Measurements from ENCODE around the gene PDE3A. TPM values are rescaled to one million over a fixed set of nuclear protein-coding genes. Genes with fewer than 3 reads are reported as not detected.
A peak's percentile ranks its signal among the peaks of the same experiment; 100 is the strongest.

PDE3A gene
- total RNA-seq, 1 experiment from 2014 or later = 0.80 TPM

GRCh38 chr12:20369305-20370013, 1.1 kb downstream of the PDE3A start:
- TF ChIP-seq, protein P1, sequence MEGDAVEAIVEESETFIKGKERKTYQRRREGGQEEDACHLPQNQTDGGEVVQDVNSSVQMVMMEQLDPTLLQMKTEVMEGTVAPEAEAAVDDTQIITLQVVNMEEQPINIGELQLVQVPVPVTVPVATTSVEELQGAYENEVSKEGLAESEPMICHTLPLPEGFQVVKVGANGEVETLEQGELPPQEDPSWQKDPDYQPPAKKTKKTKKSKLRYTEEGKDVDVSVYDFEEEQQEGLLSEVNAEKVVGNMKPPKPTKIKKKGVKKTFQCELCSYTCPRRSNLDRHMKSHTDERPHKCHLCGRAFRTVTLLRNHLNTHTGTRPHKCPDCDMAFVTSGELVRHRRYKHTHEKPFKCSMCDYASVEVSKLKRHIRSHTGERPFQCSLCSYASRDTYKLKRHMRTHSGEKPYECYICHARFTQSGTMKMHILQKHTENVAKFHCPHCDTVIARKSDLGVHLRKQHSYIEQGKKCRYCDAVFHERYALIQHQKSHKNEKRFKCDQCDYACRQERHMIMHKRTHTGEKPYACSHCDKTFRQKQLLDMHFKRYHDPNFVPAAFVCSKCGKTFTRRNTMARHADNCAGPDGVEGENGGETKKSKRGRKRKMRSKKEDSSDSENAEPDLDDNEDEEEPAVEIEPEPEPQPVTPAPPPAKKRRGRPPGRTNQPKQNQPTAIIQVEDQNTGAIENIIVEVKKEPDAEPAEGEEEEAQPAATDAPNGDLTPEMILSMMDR (conservative IDR thresholded peaks at IDR 0.05; ENCODE audit: low read depth, low read length) = no peak
- no peak for TF ChIP-seq EZH2 (IDR thresholded peaks at IDR 0.05; ENCODE audit: borderline replicate concordance, low read depth, low read length, poor library complexity, severe bottlenecking)
- CTCF ChIA-PET = no interaction called here
- POLR2A ChIA-PET (ENCODE audit: low non-redundant PET) = no interaction called here
- intact Hi-C loops (cut with micrococcal nuclease; ENCODE audit: unreplicated experiment) = loop anchor here (10.0 kb wide), 1 partner anchor 795 kb away; no protein-coding TSS in a partner anchor
- peaks cover 60% of the 10 kb centered on the region for H3K27me3 ChIP-seq (replicated peaks; ENCODE audit: insufficient read depth, low read depth, low read length, poor library complexity)
- DNase-seq (ENCODE audit: low spot score) = peak; percentile 49
- peaks cover 4% of the 10 kb centered on the region for H3K4me1 ChIP-seq (ENCODE audit: insufficient read depth, low read length, poor library complexity, severe bottlenecking)
- peak overlapping the region; percentile 55 for H3K4me3 ChIP-seq (ENCODE audit: low read depth, low read length, poor library complexity, severe bottlenecking)
- H3K27ac ChIP-seq (ENCODE audit: low read depth, low read length, poor library complexity, severe bottlenecking) = no peak overlapping the region
- H3K36me3 ChIP-seq (ENCODE audit: insufficient read depth, low read length, poor library complexity, severe bottlenecking) = no peaks in the 10 kb centered on the region
- no peaks in the 10 kb centered on the region for H3K9me3 ChIP-seq (ENCODE audit: low read depth, low read length, poor library complexity, severe bottlenecking)
- no TSS peak for BruUV-seq (replicated peaks)

DNA sequence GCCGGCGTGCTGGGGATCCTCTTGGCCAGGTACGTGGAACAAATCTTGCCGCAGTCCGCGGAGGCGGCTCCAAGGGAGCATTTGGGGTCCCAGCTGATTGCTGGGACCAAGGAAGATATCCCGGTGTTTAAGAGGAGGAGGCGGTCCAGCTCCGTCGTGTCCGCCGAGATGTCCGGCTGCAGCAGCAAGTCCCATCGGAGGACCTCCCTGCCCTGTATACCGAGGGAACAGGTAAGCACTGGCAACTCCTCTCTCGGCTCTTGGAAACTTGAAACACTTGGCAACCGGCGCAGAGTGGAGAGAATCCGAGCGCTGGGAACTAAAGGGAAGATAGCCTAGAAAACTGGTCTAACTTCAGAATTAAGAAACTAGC, 1.7 kb downstream of the PDE3A start:
- no peak for DNase-seq (ENCODE audit: low spot score)
- Histone ChIP-seq H3K9me3 (ENCODE audit: low read depth, low read length, poor library complexity, severe bottlenecking) (no peaks in the 10 kb centered on the region), H3K27ac (ENCODE audit: low read depth, low read length, poor library complexity, severe bottlenecking) (no peak overlapping the region), H3K27me3 (replicated peaks; ENCODE audit: insufficient read depth, low read depth, low read length, poor library complexity) (peaks cover 61% of the 10 kb centered on the region), H3K36me3 (ENCODE audit: insufficient read depth, low read length, poor library complexity, severe bottlenecking) (no peaks in the 10 kb centered on the region), H3K4me3 (ENCODE audit: low read depth, low read length, poor library complexity, severe bottlenecking) (peak overlapping the region; percentile 55), H3K4me1 (ENCODE audit: insufficient read depth, low read length, poor library complexity, severe bottlenecking) (peaks cover 4% of the 10 kb centered on the region)
- TF ChIP-seq, protein P1 (conservative IDR thresholded peaks at IDR 0.05; ENCODE audit: low read depth, low read length) = no peak
- TF ChIP-seq EZH2 (IDR thresholded peaks at IDR 0.05; ENCODE audit: borderline replicate concordance, low read depth, low read length, poor library complexity, severe bottlenecking) = no peak
- intact Hi-C loops (cut with micrococcal nuclease; ENCODE audit: unreplicated experiment) = loop anchor here (10.0 kb wide), 1 partner anchor 795 kb away; no protein-coding TSS in a partner anchor
- ChIA-PET POLR2A (ENCODE audit: low non-redundant PET) (no interaction called here), CTCF (no interaction called here)
- no TSS peak for BruUV-seq (replicated peaks)

GRCh38 chr12:20370866-20371519, 2.7 kb downstream of the PDE3A start:
- Histone ChIP-seq H3K4me1 (ENCODE audit: insufficient read depth, low read length, poor library complexity, severe bottlenecking) (peaks cover 4% of the 10 kb centered on the region), H3K27me3 (replicated peaks; ENCODE audit: insufficient read depth, low read depth, low read length, poor library complexity) (peaks cover 56% of the 10 kb centered on the region), H3K9me3 (ENCODE audit: low read depth, low read length, poor library complexity, severe bottlenecking) (no peaks in the 10 kb centered on the region), H3K36me3 (ENCODE audit: insufficient read depth, low read length, poor library complexity, severe bottlenecking) (no peaks in the 10 kb centered on the region), H3K4me3 (ENCODE audit: low read depth, low read length, poor library complexity, severe bottlenecking) (peak overlapping the region; percentile 55), H3K27ac (ENCODE audit: low read depth, low read length, poor library complexity, severe bottlenecking) (no peak overlapping the region)
- TF ChIP-seq EZH2 (IDR thresholded peaks at IDR 0.05; ENCODE audit: borderline replicate concordance, low read depth, low read length, poor library complexity, severe bottlenecking) = peak; percentile 57
- TF ChIP-seq, protein P1 (conservative IDR thresholded peaks at IDR 0.05; ENCODE audit: low read depth, low read length) = no peak
- POLR2A ChIA-PET (ENCODE audit: low non-redundant PET) = no interaction called here
- DNase-seq (ENCODE audit: low spot score) = peak; percentile 18
- intact Hi-C loops (cut with micrococcal nuclease; ENCODE audit: unreplicated experiment) = loop anchor here (10.0 kb wide), 1 partner anchor 796 kb away; no protein-coding TSS in a partner anchor
- CTCF ChIA-PET = no interaction called here
- no TSS peak for BruUV-seq (replicated peaks)
